HAP-1 (cell line): ENCODE measurements around the gene PFAS.

Source experiments
- DNase-seq, 2 experiments: peaks; one replicate each; pipeline ENCODE4 v3.0.0-alpha.2; 2016 to 2020; ENCODE audit warnings: low spot score in 2 of 2
- H3K27me3 ChIP-seq: fragments of 250-450 bp; sonication (Bioruptor Pico); 2 replicates; pipeline ENCODE4 v1.5.1; 2020; ENCODE audit warnings: low read depth, mild to moderate bottlenecking, moderate library complexity
- H3K36me3 ChIP-seq: fragments of 250-450 bp; sonication (Bioruptor Pico); replicated peaks from 2 replicates; pipeline ENCODE4 v1.5.1; 2020; ENCODE audit warnings: mild to moderate bottlenecking
- H3K4me1 ChIP-seq: fragments of 250-450 bp; sonication (Bioruptor Pico); 2 replicates; pipeline ENCODE4 v1.5.1; 2020; ENCODE audit warnings: mild to moderate bottlenecking
- H3K4me3 ChIP-seq: fragments of 250-450 bp; sonication (Bioruptor Pico); 2 replicates; pipeline ENCODE4 v1.5.1; 2020; ENCODE audit warnings: mild to moderate bottlenecking, moderate library complexity
- H3K9me3 ChIP-seq: fragments of 250-450 bp; sonication (Bioruptor Pico); 2 replicates; pipeline ENCODE4 v1.5.1; 2020; ENCODE audit warnings: mild to moderate bottlenecking, moderate library complexity
- in situ Hi-C: fragments of 300-500 bp; cut with MboI; formaldehyde crosslinking; loops from 3 replicates; pipeline ENCODE4 v1.14.3; 2020; ENCODE audit warnings: low sequenced_read_pairs, inconsistent platforms, mixed read lengths

The PFAS gene

DNA sequence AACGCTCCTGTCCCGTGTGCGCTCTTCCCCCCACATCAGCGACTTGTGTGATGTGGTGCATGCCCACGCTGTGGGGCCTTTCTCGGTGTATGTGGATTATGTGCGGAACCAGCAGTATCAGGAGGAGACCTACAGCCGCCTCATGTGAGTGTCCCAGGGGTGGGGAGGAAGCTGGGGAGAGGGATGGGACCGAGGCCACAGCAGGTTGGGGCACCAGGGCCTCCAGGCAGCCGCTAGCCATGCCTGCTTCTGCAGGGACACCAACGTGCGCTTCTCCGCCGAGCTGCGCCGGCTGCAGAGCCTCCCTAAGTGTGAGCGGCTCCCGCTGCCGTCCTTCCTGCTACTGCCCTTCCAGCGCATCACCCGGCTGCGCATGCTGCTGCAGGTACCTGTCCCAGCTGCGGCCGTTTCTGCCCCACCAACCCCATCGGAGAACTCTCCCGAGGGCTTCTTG lies 66.7 kb downstream of the PFAS start:
- Histone ChIP-seq H3K36me3 (no peaks in the 10 kb centered on the region), H3K9me3 (no peaks in the 10 kb centered on the region), H3K4me3 (no peak overlapping the region), H3K27me3 (0 out of 2 replicates have a peak, but pooled peaks cover 4% of the 10 kb centered on the region), H3K4me1 (no peaks in the 10 kb centered on the region)
- DNase-seq = no peak
- in situ Hi-C loops = no loop called here

DNA sequence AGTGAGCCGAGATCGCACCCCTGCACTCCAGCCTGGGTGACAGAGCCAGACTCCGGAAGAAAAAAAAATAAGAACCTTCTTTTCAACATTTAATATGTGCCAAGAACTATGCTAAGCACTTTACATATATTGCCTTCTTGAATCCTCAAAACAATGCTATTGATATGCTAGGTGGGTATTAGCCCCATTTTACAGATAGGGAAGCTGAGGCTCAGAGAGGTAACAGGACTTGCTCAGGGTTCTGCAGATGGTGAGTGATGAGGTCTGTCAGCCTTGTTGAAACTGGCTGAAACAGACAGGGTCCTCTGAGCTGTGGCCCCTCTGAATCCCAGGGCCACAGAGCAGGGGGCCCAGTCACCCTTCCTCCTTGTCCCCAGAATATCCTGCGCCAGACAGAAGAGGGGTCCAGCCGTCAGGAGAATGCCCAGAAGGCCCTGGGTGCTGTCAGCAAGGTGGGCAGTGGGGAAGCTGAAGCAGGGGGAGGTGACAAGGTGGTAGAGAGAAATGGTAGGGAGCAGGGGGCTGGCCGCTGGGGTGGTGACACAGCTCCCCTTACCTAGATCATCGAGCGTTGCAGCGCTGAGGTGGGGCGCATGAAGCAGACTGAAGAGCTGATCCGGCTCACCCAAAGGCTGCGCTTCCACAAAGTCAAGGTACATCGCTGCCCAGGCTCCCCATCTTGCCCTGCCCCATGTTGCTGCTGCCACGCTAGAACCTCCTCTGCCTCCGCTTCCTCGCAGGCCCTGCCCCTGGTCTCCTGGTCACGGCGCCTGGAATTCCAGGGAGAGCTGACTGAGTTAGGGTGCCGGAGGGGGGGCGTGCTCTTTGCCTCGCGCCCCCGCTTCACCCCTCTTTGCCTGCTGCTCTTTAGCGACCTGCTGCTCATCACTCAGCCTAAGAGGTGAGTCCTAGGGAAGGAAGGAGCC lies 69.2 kb downstream of the PFAS start:
- in situ Hi-C loops = no loop called here
- Histone ChIP-seq H3K4me3 (no peak overlapping the region), H3K27me3 (0 out of 2 replicates have a peak, but pooled peaks cover 4% of the 10 kb centered on the region), H3K9me3 (no peaks in the 10 kb centered on the region), H3K4me1 (no peaks in the 10 kb centered on the region), H3K36me3 (no peaks in the 10 kb centered on the region)
- no peak for DNase-seq
